ENCODE data around the gene RASGRF2. TPM values are rescaled to one million over a fixed set of nuclear protein-coding genes. Genes with fewer than 3 reads are reported as not detected.

The RASGRF2 gene
- total RNA-seq, 2 experiments from 2014 or later = 0.06 to 0.13 TPM

- Histone ChIP-seq H3K79me2 (ENCODE audit: insufficient read depth, low read depth, low read length) (no peaks in the 10 kb centered on the region), H3K27ac (ENCODE audit: low read depth, low read length, poor library complexity, severe bottlenecking) (no peak overlapping the region), H3K4me2 (ENCODE audit: low read length) (no peak overlapping the region), H3K4me1 (ENCODE audit: insufficient read depth, low read length, poor library complexity, severe bottlenecking) (no peaks in the 10 kb centered on the region), H3K9me2 (ENCODE audit: insufficient read depth, low read length) (no peaks in the 10 kb centered on the region), H2AFZ (ENCODE audit: low read length) (no peak overlapping the region), H3K36me3 (ENCODE audit: insufficient read depth, low read length) (no peaks in the 10 kb centered on the region), H4K20me1 (ENCODE audit: insufficient read depth, low read length) (no peaks in the 10 kb centered on the region), H3K9me3 (ENCODE audit: low read length) (no peaks in the 10 kb centered on the region), H3K4me3 (ENCODE audit: low read depth, low read length, poor library complexity, severe bottlenecking) (no peak overlapping the region)
- intact Hi-C loops (cut with micrococcal nuclease; ENCODE audit: unreplicated experiment) = no loop called here
- no peak for DNase-seq (ENCODE audit: low spot score)
- TF ChIP-seq EZH2phosphoT487 (IDR thresholded peaks at IDR 0.05; ENCODE audit: borderline replicate concordance, low read depth, low read length) = no peak
- no peak for TF ChIP-seq CTCF (conservative IDR thresholded peaks at IDR 0.05; ENCODE audit: low read length)
- BruUV-seq (replicated peaks) = no TSS peak
- POLR2A ChIA-PET = no interaction called here
- CTCF ChIA-PET (ENCODE audit: unreplicated experiment) = no interaction called here
Observed at GRCh38 chr5:81058121-81058520, 98.0 kb downstream of the RASGRF2 start.

DNA sequence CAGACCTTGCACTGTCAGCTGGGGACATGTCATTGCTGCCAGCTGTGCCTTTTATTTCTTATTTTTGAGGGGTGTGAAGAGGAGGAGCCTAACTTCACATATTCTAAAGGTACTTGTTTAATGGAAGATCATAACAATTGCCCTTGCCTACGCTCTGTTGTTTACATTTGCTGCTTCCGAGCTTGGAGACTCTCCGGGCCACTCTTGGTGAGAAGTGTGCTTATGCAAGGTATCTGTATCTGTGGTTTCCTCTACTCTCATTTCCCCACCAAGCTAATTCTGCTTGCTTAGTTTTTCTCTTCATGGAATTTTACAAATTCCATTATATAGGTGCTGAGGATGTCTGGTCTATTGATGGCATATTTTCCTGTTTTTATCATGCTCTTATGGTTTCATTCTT, 105.3 kb downstream of the RASGRF2 start:
- H3K27ac ChIP-seq (ENCODE audit: low read depth, low read length, poor library complexity, severe bottlenecking) = no peak overlapping the region
- no peaks in the 10 kb centered on the region for H3K36me3 ChIP-seq (ENCODE audit: insufficient read depth, low read length)
- ChIA-PET CTCF (ENCODE audit: unreplicated experiment) (no interaction called here), POLR2A (no interaction called here)
- DNase-seq (ENCODE audit: low spot score) = no peak
- H3K9me3 ChIP-seq (ENCODE audit: low read length) = no peaks in the 10 kb centered on the region
- no peak overlapping the region for H3K4me2 ChIP-seq (ENCODE audit: low read length)
- H4K20me1 ChIP-seq (ENCODE audit: insufficient read depth, low read length) = no peaks in the 10 kb centered on the region
- no peaks in the 10 kb centered on the region for H3K9me2 ChIP-seq (ENCODE audit: insufficient read depth, low read length)
- intact Hi-C loops (cut with micrococcal nuclease; ENCODE audit: unreplicated experiment) = no loop called here
- H3K4me1 ChIP-seq (ENCODE audit: insufficient read depth, low read length, poor library complexity, severe bottlenecking) = no peaks in the 10 kb centered on the region
- BruUV-seq (replicated peaks) = no TSS peak
- H2AFZ ChIP-seq (ENCODE audit: low read length) = no peak overlapping the region
- no peak overlapping the region for H3K4me3 ChIP-seq (ENCODE audit: low read depth, low read length, poor library complexity, severe bottlenecking)
- H3K79me2 ChIP-seq (ENCODE audit: insufficient read depth, low read depth, low read length) = no peaks in the 10 kb centered on the region
- TF ChIP-seq CTCF (conservative IDR thresholded peaks at IDR 0.05; ENCODE audit: low read length) (no peak), EZH2phosphoT487 (IDR thresholded peaks at IDR 0.05; ENCODE audit: borderline replicate concordance, low read depth, low read length) (no peak)

GRCh38 chr5:81066102-81066501, 105.9 kb downstream of the RASGRF2 start:
- Histone ChIP-seq H3K36me3 (ENCODE audit: insufficient read depth, low read length) (no peaks in the 10 kb centered on the region), H3K4me3 (ENCODE audit: low read depth, low read length, poor library complexity, severe bottlenecking) (no peak overlapping the region), H3K4me1 (ENCODE audit: insufficient read depth, low read length, poor library complexity, severe bottlenecking) (no peaks in the 10 kb centered on the region), H3K4me2 (ENCODE audit: low read length) (no peak overlapping the region), H3K79me2 (ENCODE audit: insufficient read depth, low read depth, low read length) (no peaks in the 10 kb centered on the region), H3K9me3 (ENCODE audit: low read length) (no peaks in the 10 kb centered on the region), H4K20me1 (ENCODE audit: insufficient read depth, low read length) (no peaks in the 10 kb centered on the region), H2AFZ (ENCODE audit: low read length) (no peak overlapping the region), H3K27ac (ENCODE audit: low read depth, low read length, poor library complexity, severe bottlenecking) (no peak overlapping the region), H3K9me2 (ENCODE audit: insufficient read depth, low read length) (no peaks in the 10 kb centered on the region)
- CTCF ChIA-PET (ENCODE audit: unreplicated experiment) = no interaction called here
- no peak for DNase-seq (ENCODE audit: low spot score)
- BruUV-seq (replicated peaks) = no TSS peak
- POLR2A ChIA-PET = no interaction called here
- intact Hi-C loops (cut with micrococcal nuclease; ENCODE audit: unreplicated experiment) = no loop called here
- TF ChIP-seq CTCF (conservative IDR thresholded peaks at IDR 0.05; ENCODE audit: low read length) = no peak
- TF ChIP-seq EZH2phosphoT487 (IDR thresholded peaks at IDR 0.05; ENCODE audit: borderline replicate concordance, low read depth, low read length) = no peak
